GM12878 (cell line): ENCODE data around the gene CHEK1.

Experiments used
- CHD2 ChIP-seq: IDR thresholded peaks from 2 replicates; pipeline ENCODE4 v1.6.1; 2011; ENCODE audit warnings: low read depth, low read length, improper control_type of control experiment, borderline replicate concordance
- E2F4 ChIP-seq: IDR thresholded peaks from 2 replicates; pipeline ENCODE4 v1.6.1; 2012; ENCODE audit warnings: low read depth, low read length, improper control_type of control experiment
- EZH2 ChIP-seq: IDR thresholded peaks from 2 replicates; pipeline ENCODE4 v1.6.1; 2012; ENCODE audit warnings: low read depth, mild to moderate bottlenecking, control low read depth, inconsistent platforms, low read length, borderline replicate concordance; ENCODE audit not compliant: control insufficient read depth
- FOXK2 ChIP-seq: fragments of 450-650 bp; IDR thresholded peaks from 2 replicates; pipeline ENCODE4 v1.6.1; 2017; ENCODE audit warnings: mild to moderate bottlenecking, moderate library complexity
- HDAC6 ChIP-seq: fragments of 200-600 bp; sonication (generic); IDR thresholded peaks from one replicate; pipeline ENCODE4 v1.8.0; 2017; ENCODE audit warnings: antibody characterized with exemption; ENCODE audit not compliant: unreplicated experiment
- NR2C2 ChIP-seq: IDR thresholded peaks from 2 replicates; pipeline ENCODE4 v1.6.1; 2011; ENCODE audit warnings: borderline replicate concordance, low read depth; ENCODE audit not compliant: control insufficient read depth, insufficient read length
- POLR2AphosphoS2 ChIP-seq: IDR thresholded peaks from 2 replicates; pipeline ENCODE4 v1.6.1; 2011; ENCODE audit warnings: low read depth, mild to moderate bottlenecking, low read length, improper control_type of control experiment, moderate library complexity
- RB1 ChIP-seq: fragments of 450-650 bp; formaldehyde crosslinking; IDR thresholded peaks from 2 replicates; pipeline ENCODE4 v1.6.1; 2017; ENCODE audit warnings: mild to moderate bottlenecking, borderline replicate concordance
- REST ChIP-seq: IDR thresholded peaks from 2 replicates; pipeline ENCODE4 v1.6.1; 2012; ENCODE audit warnings: mild to moderate bottlenecking, low read depth, low read length
- SMC3 ChIP-seq: IDR thresholded peaks from 2 replicates; pipeline ENCODE4 v1.6.1; 2011; ENCODE audit warnings: low read length, improper control_type of control experiment, borderline replicate concordance
- TAF1 ChIP-seq: IDR thresholded peaks from 2 replicates; pipeline ENCODE4 v1.6.1; 2011; ENCODE audit warnings: mild to moderate bottlenecking, low read depth, low read length, borderline replicate concordance
- TF ChIP-seq, protein P1 (sequence below), 3 experiments: IDR thresholded peaks in 2 of 3; conservative IDR thresholded peaks in 1 of 3; 2 replicates each; pipeline ENCODE4 v1.5.1; 2011; ENCODE audit warnings: low read depth in 3 of 3, low read length in 3 of 3, mild to moderate bottlenecking in 3 of 3, control low read depth in 2 of 3, moderate library complexity in 2 of 3, inconsistent platforms in 1 of 3, mixed read lengths in 1 of 3; ENCODE audit not compliant: control insufficient read depth in 2 of 3, insufficient read depth in 1 of 3; ENCODE audit errors: extremely low read depth in 1 of 3

DNA sequence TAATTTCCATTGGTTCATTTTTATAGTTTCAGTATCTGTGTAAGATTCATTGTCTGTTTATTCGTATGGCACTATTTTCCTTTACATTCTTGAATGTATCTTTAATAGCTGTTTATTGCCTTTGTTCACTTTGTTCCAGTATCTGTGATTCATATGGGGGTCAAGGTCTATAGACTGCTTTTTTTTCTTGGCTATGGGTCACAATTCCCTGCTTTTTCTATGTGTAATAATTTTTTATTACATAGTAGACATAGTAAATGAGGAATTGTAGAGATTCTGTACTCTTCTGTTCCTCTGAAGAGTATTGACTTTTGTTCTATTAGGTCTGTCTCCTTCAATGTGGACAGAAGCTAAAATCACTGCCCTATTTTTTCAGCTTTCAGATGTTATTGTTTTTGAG, 45.2 kb downstream of the CHEK1 start:
- no peak for TF ChIP-seq EZH2
- TF ChIP-seq E2F4, result no peak
- TF ChIP-seq HDAC6, result no peak
- no peak for TF ChIP-seq NR2C2
- TF ChIP-seq, protein P1, sequence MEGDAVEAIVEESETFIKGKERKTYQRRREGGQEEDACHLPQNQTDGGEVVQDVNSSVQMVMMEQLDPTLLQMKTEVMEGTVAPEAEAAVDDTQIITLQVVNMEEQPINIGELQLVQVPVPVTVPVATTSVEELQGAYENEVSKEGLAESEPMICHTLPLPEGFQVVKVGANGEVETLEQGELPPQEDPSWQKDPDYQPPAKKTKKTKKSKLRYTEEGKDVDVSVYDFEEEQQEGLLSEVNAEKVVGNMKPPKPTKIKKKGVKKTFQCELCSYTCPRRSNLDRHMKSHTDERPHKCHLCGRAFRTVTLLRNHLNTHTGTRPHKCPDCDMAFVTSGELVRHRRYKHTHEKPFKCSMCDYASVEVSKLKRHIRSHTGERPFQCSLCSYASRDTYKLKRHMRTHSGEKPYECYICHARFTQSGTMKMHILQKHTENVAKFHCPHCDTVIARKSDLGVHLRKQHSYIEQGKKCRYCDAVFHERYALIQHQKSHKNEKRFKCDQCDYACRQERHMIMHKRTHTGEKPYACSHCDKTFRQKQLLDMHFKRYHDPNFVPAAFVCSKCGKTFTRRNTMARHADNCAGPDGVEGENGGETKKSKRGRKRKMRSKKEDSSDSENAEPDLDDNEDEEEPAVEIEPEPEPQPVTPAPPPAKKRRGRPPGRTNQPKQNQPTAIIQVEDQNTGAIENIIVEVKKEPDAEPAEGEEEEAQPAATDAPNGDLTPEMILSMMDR (IDR thresholded peaks at IDR 0.05 in 2 of 3, conservative IDR thresholded peaks at IDR 0.05 in 1 of 3; ENCODE audit: control insufficient read depth in 2 of 3, extremely low read depth in 1 of 3, insufficient read depth in 1 of 3, low read depth in 3 of 3, low read length in 3 of 3), result no peak
- no peak for TF ChIP-seq RB1
- no peak for TF ChIP-seq POLR2AphosphoS2
- no peak for TF ChIP-seq REST
- no peak for TF ChIP-seq TAF1
- TF ChIP-seq FOXK2, result no peak
- TF ChIP-seq CHD2, result no peak
- TF ChIP-seq SMC3, result no peak
